ENCODE data around the gene R3HDM2. TPM values are rescaled to one million over a fixed set of nuclear protein-coding genes. Genes with fewer than 3 reads are reported as not detected.

Gene R3HDM2
- total RNA-seq, 1 experiment from 2014 or later = 64.0 TPM

DNA sequence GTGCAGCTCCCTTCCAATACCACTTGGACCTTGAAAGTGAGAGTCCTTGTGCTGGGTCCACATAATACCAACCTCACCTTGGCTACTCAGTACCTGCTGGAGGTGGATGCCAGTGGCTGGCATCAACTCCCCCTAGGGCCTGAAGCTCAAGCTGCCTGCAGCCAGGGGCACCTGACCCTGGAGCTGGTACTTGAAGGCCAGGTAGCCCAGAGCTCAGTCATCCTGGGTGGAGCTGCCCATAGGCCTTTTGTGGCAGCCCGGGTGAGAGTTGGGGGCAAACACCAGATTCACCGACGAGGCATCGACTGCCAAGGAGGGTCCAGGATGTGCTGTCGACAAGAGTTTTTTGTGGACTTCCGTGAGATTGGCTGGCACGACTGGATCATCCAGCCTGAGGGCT is 18.5 kb upstream of the R3HDM2 start:
- peaks cover 2% of the 10 kb centered on the region for H3K4me1 ChIP-seq (ENCODE audit: insufficient read depth, low read length, poor library complexity, severe bottlenecking)
- no TSS peak for BruUV-seq (replicated peaks)
- intact Hi-C loops (cut with micrococcal nuclease; ENCODE audit: unreplicated experiment) = no loop called here
- TF ChIP-seq EZH2 (IDR thresholded peaks at IDR 0.05; ENCODE audit: borderline replicate concordance, low read depth, low read length, poor library complexity, severe bottlenecking) (no peak), CTCF (conservative IDR thresholded peaks at IDR 0.05; ENCODE audit: low read depth, low read length) (no peak)
- H3K9me3 ChIP-seq (ENCODE audit: low read depth, low read length, poor library complexity, severe bottlenecking) = no peaks in the 10 kb centered on the region
- ChIA-PET POLR2A (ENCODE audit: low non-redundant PET) (no interaction called here), CTCF (interaction anchor here (0.5 kb wide), 1 partner anchor 141 kb away, joined by 9 read pairs; no protein-coding TSS in a partner anchor)
- H3K27ac ChIP-seq (ENCODE audit: low read depth, low read length, poor library complexity, severe bottlenecking) = no peak overlapping the region
- H3K27me3 ChIP-seq (replicated peaks; ENCODE audit: insufficient read depth, low read depth, low read length, poor library complexity) = no peaks in the 10 kb centered on the region
- H3K36me3 ChIP-seq (ENCODE audit: insufficient read depth, low read length, poor library complexity, severe bottlenecking) = no peaks in the 10 kb centered on the region
- DNase-seq (ENCODE audit: low spot score) = no peak
- no peak overlapping the region for H3K4me3 ChIP-seq (ENCODE audit: low read depth, low read length, poor library complexity, severe bottlenecking)

DNA sequence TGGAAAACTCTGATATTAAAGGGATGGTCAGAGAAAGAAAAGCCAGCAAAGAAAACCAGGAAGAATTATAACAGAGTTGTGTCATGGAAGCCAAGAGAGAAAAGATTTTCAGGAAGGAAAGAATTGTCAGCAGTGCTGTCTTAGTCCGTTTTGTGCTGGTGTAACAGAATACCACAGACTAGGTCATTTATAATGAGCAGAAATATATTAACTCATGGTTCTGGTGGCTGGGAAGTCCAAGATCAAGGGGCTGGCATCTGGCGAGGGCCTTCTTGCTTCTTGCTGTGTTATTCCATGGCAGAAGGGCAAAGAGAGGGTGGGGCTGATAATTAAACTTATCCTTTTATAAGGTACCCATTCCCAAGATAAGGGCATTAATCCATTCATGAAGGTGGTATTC is 17.8 kb upstream of the R3HDM2 start:
- no peak for TF ChIP-seq EZH2 (IDR thresholded peaks at IDR 0.05; ENCODE audit: borderline replicate concordance, low read depth, low read length, poor library complexity, severe bottlenecking)
- TF ChIP-seq CTCF (conservative IDR thresholded peaks at IDR 0.05; ENCODE audit: low read depth, low read length) = no peak
- no TSS peak for BruUV-seq (replicated peaks)
- ChIA-PET CTCF (no interaction called here), POLR2A (ENCODE audit: low non-redundant PET) (no interaction called here)
- H3K4me1 ChIP-seq (ENCODE audit: insufficient read depth, low read length, poor library complexity, severe bottlenecking) = no peaks in the 10 kb centered on the region
- no peaks in the 10 kb centered on the region for H3K27me3 ChIP-seq (replicated peaks; ENCODE audit: insufficient read depth, low read depth, low read length, poor library complexity)
- no peak overlapping the region for H3K4me3 ChIP-seq (ENCODE audit: low read depth, low read length, poor library complexity, severe bottlenecking)
- DNase-seq (ENCODE audit: low spot score) = no peak
- H3K27ac ChIP-seq (ENCODE audit: low read depth, low read length, poor library complexity, severe bottlenecking) = no peak overlapping the region
- no peaks in the 10 kb centered on the region for H3K9me3 ChIP-seq (ENCODE audit: low read depth, low read length, poor library complexity, severe bottlenecking)
- no peaks in the 10 kb centered on the region for H3K36me3 ChIP-seq (ENCODE audit: insufficient read depth, low read length, poor library complexity, severe bottlenecking)
- intact Hi-C loops (cut with micrococcal nuclease; ENCODE audit: unreplicated experiment) = no loop called here

DNA sequence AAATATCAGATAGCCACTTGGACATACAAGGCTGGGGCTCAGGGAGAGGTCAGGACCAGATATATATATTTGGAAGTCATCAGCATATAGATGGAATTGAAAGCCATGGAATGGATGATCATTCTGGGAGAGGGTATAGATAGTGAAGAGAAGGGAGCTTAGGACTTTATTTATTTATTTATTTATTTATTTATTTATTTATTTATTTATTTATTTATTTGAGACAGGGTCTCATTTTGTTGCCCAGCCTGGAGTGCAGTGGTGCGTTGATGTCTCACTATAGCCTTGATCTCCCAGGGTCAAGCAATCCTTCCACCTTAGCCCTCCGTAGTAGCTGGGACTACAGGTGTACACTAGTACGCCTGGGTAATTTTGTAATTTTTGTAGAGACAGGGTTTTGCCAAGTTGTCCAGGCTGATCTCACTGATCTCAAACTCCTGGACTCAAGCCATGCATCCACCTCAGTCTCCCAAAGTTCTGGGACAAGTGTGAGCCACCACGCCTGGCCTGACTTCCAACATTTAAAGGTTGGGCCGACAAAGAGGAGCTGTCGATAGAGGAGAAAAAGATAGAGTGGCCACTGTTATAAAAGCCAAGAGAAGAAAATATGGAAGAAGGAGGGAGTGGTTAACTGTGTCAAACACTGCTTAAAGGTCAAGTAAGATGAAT is 15.6 kb upstream of the R3HDM2 start:
- no peak for DNase-seq (ENCODE audit: low spot score)
- no peaks in the 10 kb centered on the region for H3K4me1 ChIP-seq (ENCODE audit: insufficient read depth, low read length, poor library complexity, severe bottlenecking)
- ChIA-PET POLR2A (ENCODE audit: low non-redundant PET) (no interaction called here), CTCF (no interaction called here)
- BruUV-seq (replicated peaks) = no TSS peak
- H3K36me3 ChIP-seq (ENCODE audit: insufficient read depth, low read length, poor library complexity, severe bottlenecking) = no peaks in the 10 kb centered on the region
- H3K27me3 ChIP-seq (replicated peaks; ENCODE audit: insufficient read depth, low read depth, low read length, poor library complexity) = no peaks in the 10 kb centered on the region
- H3K4me3 ChIP-seq (ENCODE audit: low read depth, low read length, poor library complexity, severe bottlenecking) = no peak overlapping the region
- no peak overlapping the region for H3K27ac ChIP-seq (ENCODE audit: low read depth, low read length, poor library complexity, severe bottlenecking)
- TF ChIP-seq CTCF (conservative IDR thresholded peaks at IDR 0.05; ENCODE audit: low read depth, low read length) = no peak
- no peak for TF ChIP-seq EZH2 (IDR thresholded peaks at IDR 0.05; ENCODE audit: borderline replicate concordance, low read depth, low read length, poor library complexity, severe bottlenecking)
- H3K9me3 ChIP-seq (ENCODE audit: low read depth, low read length, poor library complexity, severe bottlenecking) = no peaks in the 10 kb centered on the region
- intact Hi-C loops (cut with micrococcal nuclease; ENCODE audit: unreplicated experiment) = no loop called here

Data from A673 (cell line).